ENCODE measurements around the gene DLX2. TPM values are rescaled to one million over a fixed set of nuclear protein-coding genes. Genes with fewer than 3 reads are reported as not detected.

Gene DLX2
- total and polyA plus RNA-seq, 7 donors: under 0.01 to 0.14 (median 0.04) TPM; not detected in 4

- DNase-seq: no peak
- Histone ChIP-seq H3K36me3 (no peaks in the 10 kb centered on the region), H3K27me3 (no peaks in the 10 kb centered on the region), H3K27ac (no peak overlapping the region), H3K9me3 (no peaks in the 10 kb centered on the region), H3K4me3 (no peak overlapping the region), H3K4me1 (no peaks in the 10 kb centered on the region)
- intact Hi-C loops (cut with DNase I): no loop called here
- TF ChIP-seq EP300 (IDR thresholded peaks at IDR 0.05) (no peak), POLR2AphosphoS5 (IDR thresholded peaks at IDR 0.05) (no peak), CTCF (IDR thresholded peaks at IDR 0.05) (no peak)
- WGBS, 2 donors: 62 to 84% methylated on average over 2 of the region's 2 CpGs
Observed at GRCh38 chr2:172137109-172137508, 34.4 kb upstream of the DLX2 start.

- Histone ChIP-seq H3K9me3 (no peaks in the 10 kb centered on the region), H3K4me1 (no peaks in the 10 kb centered on the region), H3K27me3 (no peaks in the 10 kb centered on the region), H3K36me3 (no peaks in the 10 kb centered on the region), H3K27ac (no peak overlapping the region), H3K4me3 (no peak overlapping the region)
- intact Hi-C loops (cut with DNase I): no loop called here
- WGBS, 2 donors: 89 to 94% methylated on average over 4 of the region's 4 CpGs
- no peak for DNase-seq
- no peak for TF ChIP-seq CTCF (IDR thresholded peaks at IDR 0.05)
- no peak for TF ChIP-seq POLR2A (IDR thresholded peaks at IDR 0.05)
- no peak for TF ChIP-seq EP300 (IDR thresholded peaks at IDR 0.05)
- TF ChIP-seq POLR2AphosphoS5 (IDR thresholded peaks at IDR 0.05): no peak
Observed at GRCh38 chr2:172135446-172135845, 32.7 kb upstream of the DLX2 start.

DNA sequence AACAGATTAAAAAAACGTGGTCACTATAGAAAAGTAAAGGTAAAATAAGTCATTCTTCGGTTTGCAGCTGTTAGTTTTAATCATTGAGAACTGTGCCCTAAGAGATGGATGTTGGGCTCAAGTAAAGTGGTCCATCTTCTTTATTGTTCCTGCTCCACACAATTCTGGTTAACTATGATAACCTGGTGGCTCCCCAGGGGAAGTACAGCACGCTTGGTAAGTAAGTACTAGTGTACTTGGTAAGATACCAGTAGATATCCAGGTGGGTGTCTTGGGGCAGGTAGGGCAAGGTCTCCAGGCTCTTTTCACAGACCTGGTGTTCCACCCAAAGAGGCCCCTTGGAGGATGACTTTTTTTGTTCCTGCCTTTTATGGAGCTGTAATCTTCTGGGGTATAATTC lies 31.6 kb upstream of the DLX2 start:
- H3K36me3 ChIP-seq: no peaks in the 10 kb centered on the region
- H3K9me3 ChIP-seq: no peaks in the 10 kb centered on the region
- no peak for DNase-seq
- 74 to 89% methylated on average over 3 of the region's 3 CpGs for WGBS, 2 donors
- no peak overlapping the region for H3K27ac ChIP-seq
- no peak overlapping the region for H3K4me3 ChIP-seq
- no peaks in the 10 kb centered on the region for H3K4me1 ChIP-seq
- TF ChIP-seq CTCF (IDR thresholded peaks at IDR 0.05) (no peak), POLR2AphosphoS5 (IDR thresholded peaks at IDR 0.05) (no peak), POLR2A (IDR thresholded peaks at IDR 0.05) (no peak), EP300 (IDR thresholded peaks at IDR 0.05) (no peak)
- H3K27me3 ChIP-seq: no peaks in the 10 kb centered on the region
- intact Hi-C loops (cut with DNase I): no loop called here

DNA sequence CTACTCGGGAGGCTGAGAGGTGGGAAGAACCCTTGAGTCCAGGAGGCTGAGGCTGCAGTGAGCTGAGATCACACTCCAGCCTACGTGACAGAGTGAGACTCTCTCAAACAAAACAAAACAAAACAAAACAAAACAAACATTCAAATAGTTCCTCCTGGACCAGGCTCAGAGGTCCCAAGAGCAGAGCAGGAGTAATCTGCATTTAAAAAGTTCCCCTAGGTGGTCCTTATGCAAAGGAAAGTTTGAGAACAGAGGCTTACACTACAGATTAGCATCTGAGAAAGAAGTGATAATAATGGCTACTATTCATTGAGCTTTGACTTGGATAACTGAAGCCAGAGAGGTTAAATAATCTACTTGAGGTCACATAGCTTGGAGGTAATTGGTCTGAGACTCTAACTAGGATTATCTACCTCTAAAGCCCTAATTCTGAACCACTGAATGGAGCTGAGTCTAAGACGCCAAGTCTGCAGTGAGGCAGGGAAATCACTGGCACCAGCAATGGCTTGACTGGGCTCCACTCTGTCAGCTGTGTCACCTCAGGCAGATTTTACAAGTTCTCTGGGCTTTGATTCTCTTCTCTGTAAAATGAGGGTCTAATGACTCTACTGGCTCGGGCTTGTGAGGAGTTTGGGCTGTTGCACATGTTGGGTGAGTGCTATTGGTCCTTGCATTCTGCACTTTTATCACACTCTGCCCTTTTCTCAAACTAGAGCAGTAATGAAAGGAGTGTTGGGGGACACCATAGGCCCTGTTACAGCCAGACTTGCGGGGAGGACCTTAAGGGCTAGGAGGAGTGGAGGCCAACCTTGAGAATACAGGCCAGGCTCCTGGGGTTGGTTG lies 29.2 kb upstream of the DLX2 start:
- intact Hi-C loops (cut with DNase I): no loop called here
- DNase-seq: no peak
- H3K4me1 ChIP-seq: no peaks in the 10 kb centered on the region
- H3K36me3 ChIP-seq: no peaks in the 10 kb centered on the region
- WGBS, 2 donors: 85 to 88% methylated on average over 5 of the region's 5 CpGs
- no peak overlapping the region for H3K4me3 ChIP-seq
- no peak overlapping the region for H3K27ac ChIP-seq
- no peak for TF ChIP-seq POLR2AphosphoS5 (IDR thresholded peaks at IDR 0.05)
- no peaks in the 10 kb centered on the region for H3K9me3 ChIP-seq
- no peaks in the 10 kb centered on the region for H3K27me3 ChIP-seq

- no peak overlapping the region for H3K27ac ChIP-seq
- no peaks in the 10 kb centered on the region for H3K27me3 ChIP-seq
- TF ChIP-seq POLR2A (IDR thresholded peaks at IDR 0.05) (no peak), CTCF (IDR thresholded peaks at IDR 0.05) (no peak), EP300 (IDR thresholded peaks at IDR 0.05) (no peak), POLR2AphosphoS5 (IDR thresholded peaks at IDR 0.05) (no peak)
- intact Hi-C loops (cut with DNase I): no loop called here
- no peak overlapping the region for H3K4me3 ChIP-seq
- DNase-seq: no peak
- no peaks in the 10 kb centered on the region for H3K9me3 ChIP-seq
- no peaks in the 10 kb centered on the region for H3K36me3 ChIP-seq
- H3K4me1 ChIP-seq: no peaks in the 10 kb centered on the region
Observed at GRCh38 chr2:172129404-172129803, 26.7 kb upstream of the DLX2 start.

Data from sigmoid colon (tissue), 7 donors.